Endothelial cell of umbilical vein (primary cell): ENCODE measurements around the gene KCNQ1OT1.

Experiments used
- CTCF ChIP-seq, 2 donors: IDR thresholded peaks; 1 replicate in 1 of 2; 2 replicates in 1 of 2; pipeline ENCODE4 v1.5.1; 2011; ENCODE audit warnings: low read length in 2 of 2, mild to moderate bottlenecking in 2 of 2, moderate library complexity in 2 of 2, control low read depth in 1 of 2, inconsistent platforms in 1 of 2, low read depth in 1 of 2; ENCODE audit not compliant: insufficient read depth in 1 of 2; ENCODE audit errors: extremely low read depth in 1 of 2
- EZH2 ChIP-seq: IDR thresholded peaks from 2 replicates; pipeline ENCODE4 v1.6.1; 2012; ENCODE audit warnings: borderline replicate concordance, low read depth, mild to moderate bottlenecking, moderate library complexity, low read length, inconsistent platforms; ENCODE audit not compliant: severe bottlenecking
- MAX ChIP-seq: IDR thresholded peaks from 2 replicates; pipeline ENCODE4 v1.6.1; 2011; ENCODE audit not compliant: insufficient read depth, insufficient read length
- MYC ChIP-seq: IDR thresholded peaks from one replicate; pipeline ENCODE4 v1.6.1; 2011; ENCODE audit warnings: mild to moderate bottlenecking, low read depth, low read length
- POLR2AphosphoS5 ChIP-seq: IDR thresholded peaks from 2 replicates; pipeline ENCODE4 v1.6.1; 2012; ENCODE audit warnings: low read depth, mild to moderate bottlenecking, control low read depth, low read length, moderate library complexity; ENCODE audit not compliant: insufficient read depth

- no peak for TF ChIP-seq MYC
- TF ChIP-seq POLR2AphosphoS5 = no peak
- TF ChIP-seq CTCF (IDR thresholded peaks at IDR 0.05; ENCODE audit: extremely low read depth in 1 of 2, insufficient read depth in 1 of 2, low read depth in 1 of 2, low read length in 2 of 2) = no peak
- TF ChIP-seq MAX = no peak
- no peak for TF ChIP-seq EZH2
Observed at GRCh38 chr11:2683806-2684205, 16.0 kb downstream of the KCNQ1OT1 start.
